Mucosa of rectum (tissue), 2 donors: ENCODE results near the gene POR.

Source experiments
- H3K27ac ChIP-seq, 2 donors: one replicate each; pipeline ENCODE4 v1.7.0; 2013; ENCODE audit warnings: inconsistent platforms in 2 of 2, low read depth in 2 of 2, low read length in 2 of 2
- H3K27me3 ChIP-seq, 2 donors: one replicate each; pipeline ENCODE4 v1.7.0; 2013; ENCODE audit warnings: low read length in 2 of 2; ENCODE audit not compliant: control insufficient read depth in 2 of 2, insufficient read depth in 2 of 2
- H3K36me3 ChIP-seq, 2 donors: one replicate each; pipeline ENCODE4 v1.7.0; 2013; ENCODE audit warnings: low read length in 2 of 2; ENCODE audit not compliant: control insufficient read depth in 2 of 2, insufficient read depth in 2 of 2
- H3K4me1 ChIP-seq, 2 donors: one replicate each; pipeline ENCODE4 v1.7.0; 2013; ENCODE audit warnings: low read length in 2 of 2, mild to moderate bottlenecking in 1 of 2; ENCODE audit not compliant: control insufficient read depth in 2 of 2, insufficient read depth in 2 of 2
- H3K4me3 ChIP-seq, 2 donors: one replicate each; pipeline ENCODE4 v1.7.0; 2013; ENCODE audit warnings: low read length in 2 of 2
- H3K9ac ChIP-seq, 2 donors: one replicate each; pipeline ENCODE4 v1.7.0; 2013; ENCODE audit warnings: low read length in 2 of 2, low read depth in 1 of 2, mild to moderate bottlenecking in 1 of 2
- H3K9me3 ChIP-seq, 2 donors: one replicate each; pipeline ENCODE4 v1.7.0; 2013; ENCODE audit warnings: low read length in 2 of 2; ENCODE audit not compliant: control insufficient read depth in 2 of 2
- donor health status: healthy.
- donor health status: Normal muscosa, but diverticular disease.

The POR gene

GRCh38 chr7:75989500-75990388 lies 74.8 kb downstream of the POR start:
- Histone ChIP-seq H3K4me1 (peaks cover 17 to 22% of the 10 kb centered on the region in 2 donors), H3K4me3 (no peak overlapping the region), H3K9ac (no peak overlapping the region), H3K27ac (no peak overlapping the region), H3K9me3 (no peaks in the 10 kb centered on the region), H3K36me3 (peaks cover 23 to 25% of the 10 kb centered on the region in 2 donors), H3K27me3 (no peaks in the 10 kb centered on the region)

GRCh38 chr7:75991531-75992082 lies 76.7 kb downstream of the POR start:
- Histone ChIP-seq H3K4me3 (no peak overlapping the region), H3K4me1 (peaks cover 16 to 20% of the 10 kb centered on the region in 2 donors), H3K27me3 (no peaks in the 10 kb centered on the region), H3K9ac (no peak overlapping the region), H3K27ac (no peak overlapping the region), H3K9me3 (no peaks in the 10 kb centered on the region), H3K36me3 (peaks cover 19 to 20% of the 10 kb centered on the region in 2 donors)

- no peak overlapping the region for H3K4me3 ChIP-seq
- no peaks in the 10 kb centered on the region for H3K9me3 ChIP-seq
- H3K27me3 ChIP-seq = no peaks in the 10 kb centered on the region
- no peak overlapping the region for H3K27ac ChIP-seq
- peaks cover 16 to 20% of the 10 kb centered on the region in 2 donors for H3K4me1 ChIP-seq
- H3K9ac ChIP-seq = no peak overlapping the region
- peaks cover 14 to 15% of the 10 kb centered on the region in 2 donors for H3K36me3 ChIP-seq
These were observed 77.3 kb downstream of the POR start for GRCh38 chr7:75992083-75992755.

GRCh38 chr7:75993689-75994387 lies 78.9 kb downstream of the POR start:
- no peaks in the 10 kb centered on the region for H3K9me3 ChIP-seq
- peak overlapping the region; percentile 80 to 93 for H3K9ac ChIP-seq
- H3K4me1 ChIP-seq = peaks cover 16 to 20% of the 10 kb centered on the region in 2 donors
- no peaks in the 10 kb centered on the region for H3K27me3 ChIP-seq
- peaks cover 6 to 7% of the 10 kb centered on the region in 2 donors for H3K36me3 ChIP-seq
- peak overlapping the region; percentile 89 to 94 for H3K27ac ChIP-seq
- H3K4me3 ChIP-seq = peak overlapping the region; percentile 79 to 94

- Histone ChIP-seq H3K27ac (peak within 1 kb of the TSS; percentile 89 to 94), H3K4me3 (peak within 1 kb of the TSS; percentile 84 to 94), H3K9me3 (no peaks in the 10 kb centered on the region), H3K27me3 (no peaks in the 10 kb centered on the region), H3K36me3 (peaks cover 6 to 7% of the 10 kb centered on the region in 2 donors), H3K9ac (peak within 1 kb of the TSS; percentile 80 to 93), H3K4me1 (peaks cover 16 to 17% of the 10 kb centered on the region in 2 donors)
These were observed 79.6 kb downstream of the POR start, which contains the start of gene TMEM120A for GRCh38 chr7:75994388-75995051. TMEM120A (minus strand) TSS chr7:75994595; CDS start chr7:75994570, 25 bp downstream.

- Histone ChIP-seq H3K36me3 (peaks cover 6 to 7% of the 10 kb centered on the region in 2 donors), H3K4me3 (peak overlapping the region; percentile 84 to 85), H3K4me1 (peaks cover 15 to 16% of the 10 kb centered on the region in 2 donors), H3K9me3 (no peaks in the 10 kb centered on the region), H3K27me3 (no peaks in the 10 kb centered on the region), H3K9ac (peak overlapping the region; percentile 65 to 75), H3K27ac (peak overlapping the region; percentile 47 to 89)
These were observed 80.1 kb downstream of the POR start for GRCh38 chr7:75995052-75995471.

- H3K4me1 ChIP-seq = peaks cover 14 to 15% of the 10 kb centered on the region in 2 donors
- H3K27ac ChIP-seq = no peak overlapping the region
- no peaks in the 10 kb centered on the region for H3K27me3 ChIP-seq
- no peak overlapping the region for H3K4me3 ChIP-seq
- peaks cover 6 to 12% of the 10 kb centered on the region in 2 donors for H3K36me3 ChIP-seq
- no peak overlapping the region for H3K9ac ChIP-seq
- no peaks in the 10 kb centered on the region for H3K9me3 ChIP-seq
These were observed 81.0 kb downstream of the POR start for GRCh38 chr7:75995996-75996395.

- Histone ChIP-seq H3K9me3 (no peaks in the 10 kb centered on the region), H3K4me3 (no peak overlapping the region), H3K4me1 (peaks cover 10 to 14% of the 10 kb centered on the region in 2 donors), H3K27ac (no peak overlapping the region), H3K36me3 (peaks cover 6 to 12% of the 10 kb centered on the region in 2 donors), H3K27me3 (no peaks in the 10 kb centered on the region), H3K9ac (no peak overlapping the region)
These were observed 81.5 kb downstream of the POR start for GRCh38 chr7:75996476-75996875.

GRCh38 chr7:75998038-75998437 lies 83.1 kb downstream of the POR start:
- Histone ChIP-seq H3K4me3 (no peak overlapping the region), H3K27ac (no peak overlapping the region), H3K36me3 (peaks cover 10 to 17% of the 10 kb centered on the region in 2 donors), H3K4me1 (peaks cover 10 to 12% of the 10 kb centered on the region in 2 donors), H3K27me3 (no peaks in the 10 kb centered on the region), H3K9ac (no peak overlapping the region), H3K9me3 (no peaks in the 10 kb centered on the region)
